K562 (cell line): ENCODE results near the gene TDRD12. TPM values are rescaled to one million over a fixed set of nuclear protein-coding genes. Genes with fewer than 3 reads are reported as not detected.

Experiments
- CBX1 ChIP-seq: sonication (generic); IDR thresholded peaks from 2 replicates; pipeline ENCODE4 v1.6.1; 2016; ENCODE audit warnings: antibody characterized with exemption, low read depth, mild to moderate bottlenecking
- CREB1 ChIP-seq, 2 experiments: sonication (generic) in 1 of 2; formaldehyde crosslinking in 1 of 2; IDR thresholded peaks; 2 replicates each; pipeline versions ENCODE4 v1.6.1 to v1.8.0; 2012 to 2022; ENCODE audit warnings: inconsistent platforms in 1 of 2, mild to moderate bottlenecking in 1 of 2, missing genetic modification reagents in 1 of 2, moderate library complexity in 1 of 2
- DMBX1 ChIP-seq: fragments of 250-450 bp; sonication (Bioruptor Pico); IDR thresholded peaks from 2 replicates; pipeline ENCODE4 v1.8.0; 2022; ENCODE audit warnings: inconsistent platforms, mild to moderate bottlenecking, moderate library complexity, borderline replicate concordance
- ETV5 ChIP-seq: sonication (generic); formaldehyde crosslinking; IDR thresholded peaks from 2 replicates; pipeline ENCODE4 v1.4.0; 2020; ENCODE audit warnings: low read depth, mild to moderate bottlenecking, missing genetic modification reagents
- GABPB1 ChIP-seq: sonication (generic); formaldehyde crosslinking; IDR thresholded peaks from 2 replicates; pipeline ENCODE4 v1.8.0; 2022; ENCODE audit warnings: mild to moderate bottlenecking, missing genetic modification reagents
- IRF2 ChIP-seq: sonication (generic); formaldehyde crosslinking; IDR thresholded peaks from 2 replicates; pipeline ENCODE4 v1.8.1; 2022; ENCODE audit warnings: mild to moderate bottlenecking, missing genetic modification reagents
- RUNX1 ChIP-seq: sonication (generic); IDR thresholded peaks from 2 replicates; pipeline ENCODE4 v1.6.1; 2016; ENCODE audit warnings: antibody characterized with exemption, low read depth
- SRSF7 ChIP-seq: fragments of 200-400 bp; formaldehyde crosslinking; optimal IDR thresholded peaks from 2 replicates; pipeline ENCODE3; 2017; ENCODE audit warnings: mild to moderate bottlenecking, low read depth, low read length
- ZBTB12 ChIP-seq: fragments of 250-450 bp; sonication (Bioruptor Pico); IDR thresholded peaks from 2 replicates; pipeline ENCODE4 v1.4.0; 2020
- ZC3H11A ChIP-seq: IDR thresholded peaks from 2 replicates; pipeline ENCODE4 v1.6.1; 2012; ENCODE audit warnings: low read depth, low read length, improper control_type of control experiment
- ZNF253 ChIP-seq: fragments of 250-450 bp; sonication (Bioruptor Pico); conservative IDR thresholded peaks from 2 replicates; pipeline ENCODE4 v1.6.1; 2021; ENCODE audit warnings: mild to moderate bottlenecking
- ZNF3 ChIP-seq: fragments of 250-450 bp; sonication (Bioruptor Pico); IDR thresholded peaks from 2 replicates; pipeline ENCODE4 v1.5.0; 2021; ENCODE audit warnings: mild to moderate bottlenecking, moderate library complexity
- polyA plus RNA-seq, 8 experiments: library from polyadenylated mRNA; depleted of rRNA in 4 of 8; stranded (reverse) in 5 of 8; unstranded in 3 of 8; fragments of >200 nt; fragmentation: Nextera tagmentation in 2 of 8; fragmentation: Illumina TruSeq in 1 of 8; extraction: Ambion mirVana in 2 of 8; extraction: Trizol in 1 of 8; gene quantifications; 2 replicates each; pipeline versions ENCODE4 v1.2.1 to v1.2.3, GENCODE V29; 2011 to 2014; ENCODE audit warnings: inconsistent platforms in 1 of 8, missing spikeins in 1 of 8
- total RNA-seq, 7 experiments: library from RNA; depleted of rRNA in 6 of 7; stranded (reverse); fragments of >200 nt in 6 of 7; fragmentation: Illumina TruSeq in 2 of 7; extraction: Trizol in 2 of 7; gene quantifications; 2 replicates each; pipeline versions ENCODE4 v1.2.1 to v1.2.3, GENCODE V29; 2011 to 2021; ENCODE audit warnings: low replicate concordance in 1 of 7
- TF ChIP-seq, protein P1 (sequence below): fragments of 450-650 bp; IDR thresholded peaks from 2 replicates; pipeline ENCODE4 v1.6.1; 2016; ENCODE audit warnings: low read depth, mild to moderate bottlenecking, moderate library complexity
- TF ChIP-seq, protein P2 (sequence below): fragments of 450-650 bp; IDR thresholded peaks from 2 replicates; pipeline ENCODE4 v1.6.1; 2016; ENCODE audit warnings: mild to moderate bottlenecking, moderate library complexity

The TDRD12 gene
- total and polyA plus RNA-seq, 9 of the 15 experiments (the other 6 are each of a cell fraction or from before 2014, with no cell fraction given): 0.03 TPM; not detected in 8

- TF ChIP-seq, protein P1, sequence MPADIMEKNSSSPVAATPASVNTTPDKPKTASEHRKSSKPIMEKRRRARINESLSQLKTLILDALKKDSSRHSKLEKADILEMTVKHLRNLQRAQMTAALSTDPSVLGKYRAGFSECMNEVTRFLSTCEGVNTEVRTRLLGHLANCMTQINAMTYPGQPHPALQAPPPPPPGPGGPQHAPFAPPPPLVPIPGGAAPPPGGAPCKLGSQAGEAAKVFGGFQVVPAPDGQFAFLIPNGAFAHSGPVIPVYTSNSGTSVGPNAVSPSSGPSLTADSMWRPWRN: no peak
- TF ChIP-seq GABPB1 (CRISPR knock-in tag): peak; percentile 55
- TF ChIP-seq SRSF7: peak; percentile 92
- TF ChIP-seq CREB1 (IDR thresholded peaks at IDR 0.05): peak; percentile 84
- TF ChIP-seq CREB1 (CRISPR knock-in tag; IDR thresholded peaks at IDR 0.05): peak; percentile 65; the same call in 1 of the 2 replicates
- no peak for TF ChIP-seq ZC3H11A
- peak; percentile 31; the same call in 1 of the 2 replicates for TF ChIP-seq CBX1
- TF ChIP-seq ZNF253 (CRISPR knock-in tag): no peak
- TF ChIP-seq ETV5 (CRISPR knock-in tag): peak; percentile 57
- peak; percentile 84; the same call in 1 of the 2 replicates for TF ChIP-seq IRF2 (CRISPR knock-in tag)
- 0 out of 2 replicates have a peak, but pooled peaks have one; percentile 22 for TF ChIP-seq RUNX1
- TF ChIP-seq ZNF3 (CRISPR knock-in tag): no peak
- TF ChIP-seq, protein P2, sequence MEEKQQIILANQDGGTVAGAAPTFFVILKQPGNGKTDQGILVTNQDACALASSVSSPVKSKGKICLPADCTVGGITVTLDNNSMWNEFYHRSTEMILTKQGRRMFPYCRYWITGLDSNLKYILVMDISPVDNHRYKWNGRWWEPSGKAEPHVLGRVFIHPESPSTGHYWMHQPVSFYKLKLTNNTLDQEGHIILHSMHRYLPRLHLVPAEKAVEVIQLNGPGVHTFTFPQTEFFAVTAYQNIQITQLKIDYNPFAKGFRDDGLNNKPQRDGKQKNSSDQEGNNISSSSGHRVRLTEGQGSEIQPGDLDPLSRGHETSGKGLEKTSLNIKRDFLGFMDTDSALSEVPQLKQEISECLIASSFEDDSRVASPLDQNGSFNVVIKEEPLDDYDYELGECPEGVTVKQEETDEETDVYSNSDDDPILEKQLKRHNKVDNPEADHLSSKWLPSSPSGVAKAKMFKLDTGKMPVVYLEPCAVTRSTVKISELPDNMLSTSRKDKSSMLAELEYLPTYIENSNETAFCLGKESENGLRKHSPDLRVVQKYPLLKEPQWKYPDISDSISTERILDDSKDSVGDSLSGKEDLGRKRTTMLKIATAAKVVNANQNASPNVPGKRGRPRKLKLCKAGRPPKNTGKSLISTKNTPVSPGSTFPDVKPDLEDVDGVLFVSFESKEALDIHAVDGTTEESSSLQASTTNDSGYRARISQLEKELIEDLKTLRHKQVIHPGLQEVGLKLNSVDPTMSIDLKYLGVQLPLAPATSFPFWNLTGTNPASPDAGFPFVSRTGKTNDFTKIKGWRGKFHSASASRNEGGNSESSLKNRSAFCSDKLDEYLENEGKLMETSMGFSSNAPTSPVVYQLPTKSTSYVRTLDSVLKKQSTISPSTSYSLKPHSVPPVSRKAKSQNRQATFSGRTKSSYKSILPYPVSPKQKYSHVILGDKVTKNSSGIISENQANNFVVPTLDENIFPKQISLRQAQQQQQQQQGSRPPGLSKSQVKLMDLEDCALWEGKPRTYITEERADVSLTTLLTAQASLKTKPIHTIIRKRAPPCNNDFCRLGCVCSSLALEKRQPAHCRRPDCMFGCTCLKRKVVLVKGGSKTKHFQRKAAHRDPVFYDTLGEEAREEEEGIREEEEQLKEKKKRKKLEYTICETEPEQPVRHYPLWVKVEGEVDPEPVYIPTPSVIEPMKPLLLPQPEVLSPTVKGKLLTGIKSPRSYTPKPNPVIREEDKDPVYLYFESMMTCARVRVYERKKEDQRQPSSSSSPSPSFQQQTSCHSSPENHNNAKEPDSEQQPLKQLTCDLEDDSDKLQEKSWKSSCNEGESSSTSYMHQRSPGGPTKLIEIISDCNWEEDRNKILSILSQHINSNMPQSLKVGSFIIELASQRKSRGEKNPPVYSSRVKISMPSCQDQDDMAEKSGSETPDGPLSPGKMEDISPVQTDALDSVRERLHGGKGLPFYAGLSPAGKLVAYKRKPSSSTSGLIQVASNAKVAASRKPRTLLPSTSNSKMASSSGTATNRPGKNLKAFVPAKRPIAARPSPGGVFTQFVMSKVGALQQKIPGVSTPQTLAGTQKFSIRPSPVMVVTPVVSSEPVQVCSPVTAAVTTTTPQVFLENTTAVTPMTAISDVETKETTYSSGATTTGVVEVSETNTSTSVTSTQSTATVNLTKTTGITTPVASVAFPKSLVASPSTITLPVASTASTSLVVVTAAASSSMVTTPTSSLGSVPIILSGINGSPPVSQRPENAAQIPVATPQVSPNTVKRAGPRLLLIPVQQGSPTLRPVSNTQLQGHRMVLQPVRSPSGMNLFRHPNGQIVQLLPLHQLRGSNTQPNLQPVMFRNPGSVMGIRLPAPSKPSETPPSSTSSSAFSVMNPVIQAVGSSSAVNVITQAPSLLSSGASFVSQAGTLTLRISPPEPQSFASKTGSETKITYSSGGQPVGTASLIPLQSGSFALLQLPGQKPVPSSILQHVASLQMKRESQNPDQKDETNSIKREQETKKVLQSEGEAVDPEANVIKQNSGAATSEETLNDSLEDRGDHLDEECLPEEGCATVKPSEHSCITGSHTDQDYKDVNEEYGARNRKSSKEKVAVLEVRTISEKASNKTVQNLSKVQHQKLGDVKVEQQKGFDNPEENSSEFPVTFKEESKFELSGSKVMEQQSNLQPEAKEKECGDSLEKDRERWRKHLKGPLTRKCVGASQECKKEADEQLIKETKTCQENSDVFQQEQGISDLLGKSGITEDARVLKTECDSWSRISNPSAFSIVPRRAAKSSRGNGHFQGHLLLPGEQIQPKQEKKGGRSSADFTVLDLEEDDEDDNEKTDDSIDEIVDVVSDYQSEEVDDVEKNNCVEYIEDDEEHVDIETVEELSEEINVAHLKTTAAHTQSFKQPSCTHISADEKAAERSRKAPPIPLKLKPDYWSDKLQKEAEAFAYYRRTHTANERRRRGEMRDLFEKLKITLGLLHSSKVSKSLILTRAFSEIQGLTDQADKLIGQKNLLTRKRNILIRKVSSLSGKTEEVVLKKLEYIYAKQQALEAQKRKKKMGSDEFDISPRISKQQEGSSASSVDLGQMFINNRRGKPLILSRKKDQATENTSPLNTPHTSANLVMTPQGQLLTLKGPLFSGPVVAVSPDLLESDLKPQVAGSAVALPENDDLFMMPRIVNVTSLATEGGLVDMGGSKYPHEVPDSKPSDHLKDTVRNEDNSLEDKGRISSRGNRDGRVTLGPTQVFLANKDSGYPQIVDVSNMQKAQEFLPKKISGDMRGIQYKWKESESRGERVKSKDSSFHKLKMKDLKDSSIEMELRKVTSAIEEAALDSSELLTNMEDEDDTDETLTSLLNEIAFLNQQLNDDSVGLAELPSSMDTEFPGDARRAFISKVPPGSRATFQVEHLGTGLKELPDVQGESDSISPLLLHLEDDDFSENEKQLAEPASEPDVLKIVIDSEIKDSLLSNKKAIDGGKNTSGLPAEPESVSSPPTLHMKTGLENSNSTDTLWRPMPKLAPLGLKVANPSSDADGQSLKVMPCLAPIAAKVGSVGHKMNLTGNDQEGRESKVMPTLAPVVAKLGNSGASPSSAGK: peak; percentile 89
- no peak for TF ChIP-seq DMBX1
- TF ChIP-seq ZBTB12: no peak
These were observed 27.4 kb upstream of the TDRD12 start (continued) for GRCh38 chr19:32691952-32692726.
